Mesenchymal stem cell (in vitro differentiated cells and primary cell): ENCODE results near the gene TANC1.
A peak's percentile ranks its signal among the peaks of the same experiment; 100 is the strongest.

Experiments used
- DNase-seq: peaks from one replicate; pipeline ENCODE4 v3.0.0-alpha.2; 2013
- H2AFZ ChIP-seq: one replicate; pipeline ENCODE4 v1.6.1; 2013; ENCODE audit warnings: low read depth, mild to moderate bottlenecking, control low read depth, inconsistent platforms, low read length, moderate library complexity
- H2AK5ac ChIP-seq: 2 replicates; pipeline ENCODE4 v1.6.1; 2013; ENCODE audit warnings: low read length, moderate library complexity, mild to moderate bottlenecking, inconsistent platforms; ENCODE audit not compliant: severe bottlenecking
- H2BK120ac ChIP-seq: one replicate; pipeline ENCODE4 v1.6.1; 2013; ENCODE audit warnings: low read depth, mild to moderate bottlenecking, inconsistent platforms, low read length, moderate library complexity
- H2BK12ac ChIP-seq, 2 experiments: one replicate each; pipeline ENCODE4 v1.6.1; 2013; ENCODE audit warnings: inconsistent platforms in 2 of 2, low read length in 2 of 2, mild to moderate bottlenecking in 2 of 2, moderate library complexity in 2 of 2, control low read depth in 1 of 2
- H2BK15ac ChIP-seq: one replicate; pipeline ENCODE4 v1.6.1; 2013; ENCODE audit warnings: mild to moderate bottlenecking, low read depth, inconsistent platforms; ENCODE audit not compliant: poor library complexity, severe bottlenecking
- H2BK5ac ChIP-seq: 2 replicates; pipeline ENCODE4 v1.6.1; 2013; ENCODE audit warnings: low read depth, mild to moderate bottlenecking, low read length, control low read depth, inconsistent platforms; ENCODE audit not compliant: poor library complexity, severe bottlenecking
- H3K14ac ChIP-seq, 2 experiments: one replicate each; pipeline ENCODE4 v1.6.1; 2013; ENCODE audit warnings: inconsistent platforms in 2 of 2, low read length in 2 of 2, control low read depth in 1 of 2, mild to moderate bottlenecking in 1 of 2, moderate library complexity in 1 of 2
- H3K18ac ChIP-seq, 2 experiments: one replicate each; pipeline ENCODE4 v1.6.1; 2013; ENCODE audit warnings: inconsistent platforms in 2 of 2, low read length in 2 of 2, control low read depth in 1 of 2, low read depth in 1 of 2, mild to moderate bottlenecking in 1 of 2
- H3K23ac ChIP-seq, 2 experiments: one replicate each; pipeline ENCODE4 v1.6.1; 2013; ENCODE audit warnings: inconsistent platforms in 2 of 2, low read length in 2 of 2, mild to moderate bottlenecking in 2 of 2, moderate library complexity in 2 of 2, control low read depth in 1 of 2
- H3K27ac ChIP-seq: 2 replicates; pipeline ENCODE4 v1.5.1; 2013; ENCODE audit warnings: mild to moderate bottlenecking, moderate library complexity, low read length, control low read depth, inconsistent platforms; ENCODE audit not compliant: poor library complexity, severe bottlenecking
- H3K27me3 ChIP-seq, 2 experiments: 2 replicates each; pipeline versions ENCODE4 v1.6.1 to v1.7.0; 2013; ENCODE audit warnings: low read length in 2 of 2, mild to moderate bottlenecking in 2 of 2, moderate library complexity in 2 of 2, control low read depth in 1 of 2, inconsistent platforms in 1 of 2; ENCODE audit not compliant: control insufficient read depth in 1 of 2, insufficient read depth in 1 of 2
- H3K36me3 ChIP-seq, 2 experiments: 2 replicates each; pipeline versions ENCODE4 v1.6.1 to v1.7.0; 2013; ENCODE audit warnings: low read length in 2 of 2, control low read depth in 1 of 2, inconsistent platforms in 1 of 2, low read depth in 1 of 2, mild to moderate bottlenecking in 1 of 2; ENCODE audit not compliant: insufficient read depth in 2 of 2, control insufficient read depth in 1 of 2
- H3K4ac ChIP-seq, 2 experiments: one replicate each; pipeline ENCODE4 v1.6.1; 2013; ENCODE audit warnings: inconsistent platforms in 2 of 2, low read length in 2 of 2, mild to moderate bottlenecking in 2 of 2, moderate library complexity in 2 of 2, control low read depth in 1 of 2, low read depth in 1 of 2
- H3K4me1 ChIP-seq: 2 replicates; pipeline ENCODE4 v1.6.1; 2013; ENCODE audit warnings: low read depth, low read length, control low read depth; ENCODE audit not compliant: control insufficient read depth, insufficient read depth
- H3K4me2 ChIP-seq: 2 replicates; pipeline ENCODE4 v1.6.1; 2013; ENCODE audit warnings: low read length, mild to moderate bottlenecking, inconsistent platforms; ENCODE audit not compliant: poor library complexity, severe bottlenecking
- H3K4me3 ChIP-seq, 2 experiments: 2 replicates each; pipeline versions ENCODE4 v1.5.1 to v1.7.0; 2013; ENCODE audit warnings: low read length in 2 of 2, mild to moderate bottlenecking in 2 of 2, control low read depth in 1 of 2, low read depth in 1 of 2; ENCODE audit not compliant: insufficient read depth in 1 of 2
- H3K79me1 ChIP-seq: replicated peaks from 2 replicates; pipeline ENCODE4 v1.6.1; 2013; ENCODE audit warnings: mild to moderate bottlenecking, control low read depth, low read length, inconsistent platforms; ENCODE audit not compliant: poor library complexity, severe bottlenecking
- H3K9ac ChIP-seq: 2 replicates; pipeline ENCODE4 v1.7.0; 2013; ENCODE audit warnings: mild to moderate bottlenecking, low read length, moderate library complexity
- H3K9me3 ChIP-seq: 2 replicates; pipeline ENCODE4 v1.7.0; 2013; ENCODE audit warnings: mild to moderate bottlenecking, low read length; ENCODE audit not compliant: control insufficient read depth
- H4K8ac ChIP-seq: one replicate; pipeline ENCODE4 v1.6.1; 2013; ENCODE audit warnings: inconsistent platforms, mild to moderate bottlenecking, low read length, moderate library complexity
- H4K91ac ChIP-seq: one replicate; pipeline ENCODE4 v1.6.1; 2013; ENCODE audit warnings: mild to moderate bottlenecking, low read length, inconsistent platforms
- whole genome bisulfite sequencing: methylation state at CpG from one replicate; pipeline ENCODE4 v1.1.7; 2013; ENCODE audit warnings: mixed read lengths; 5-methylcytosine and 5-hydroxymethylcytosine counted together

TANC1 gene

GRCh38 chr2:159209341-159210306 is 241.2 kb downstream of the TANC1 start:
- no peak overlapping the region for H3K9ac ChIP-seq
- no peak overlapping the region for H2BK120ac ChIP-seq
- no peak overlapping the region for H4K91ac ChIP-seq
- H3K18ac ChIP-seq: no peak overlapping the region
- H2AFZ ChIP-seq: no peak overlapping the region
- H2BK5ac ChIP-seq: no peak overlapping the region
- H3K27me3 ChIP-seq: no peaks in the 10 kb centered on the region
- DNase-seq: no peak
- 96% methylated on average over 14 of the region's 15 CpGs for WGBS
- no peak overlapping the region for H3K14ac ChIP-seq
- peaks cover 4 to 24% of the 10 kb centered on the region in 2 experiments for H3K36me3 ChIP-seq
- no peak overlapping the region for H4K8ac ChIP-seq
- no peak overlapping the region for H3K23ac ChIP-seq
- no peaks in the 10 kb centered on the region for H3K9me3 ChIP-seq
- no peak overlapping the region for H2BK15ac ChIP-seq
- H2AK5ac ChIP-seq: no peak overlapping the region
- no peak overlapping the region for H3K4me2 ChIP-seq
- H3K4ac ChIP-seq: no peak overlapping the region
- no peak overlapping the region for H2BK12ac ChIP-seq
- H3K4me3 ChIP-seq: no peak overlapping the region
- H3K4me1 ChIP-seq: peaks cover 11% of the 10 kb centered on the region
- H3K79me1 ChIP-seq: peaks cover 15% of the 10 kb centered on the region
- no peak overlapping the region for H3K27ac ChIP-seq

GRCh38 chr2:159211447-159212396 is 243.3 kb downstream of the TANC1 start:
- H3K9me3 ChIP-seq: no peaks in the 10 kb centered on the region
- peaks cover 11% of the 10 kb centered on the region for H3K4me1 ChIP-seq
- no peak overlapping the region for H3K18ac ChIP-seq
- H2AK5ac ChIP-seq: peak overlapping the region; percentile 0
- no peak overlapping the region for H3K4me2 ChIP-seq
- no peaks in the 10 kb centered on the region for H3K27me3 ChIP-seq
- H2BK12ac ChIP-seq: no peak overlapping the region
- peak overlapping the region; percentile 60 for H3K27ac ChIP-seq
- H3K9ac ChIP-seq: no peak overlapping the region
- DNase-seq: peak; percentile 6
- H2BK5ac ChIP-seq: no peak overlapping the region
- H3K23ac ChIP-seq: no peak overlapping the region
- H3K4me3 ChIP-seq: no peak overlapping the region
- peaks cover 3 to 31% of the 10 kb centered on the region in 2 experiments for H3K36me3 ChIP-seq
- H2AFZ ChIP-seq: no peak overlapping the region
- no peak overlapping the region for H3K4ac ChIP-seq
- H2BK15ac ChIP-seq: no peak overlapping the region
- H3K79me1 ChIP-seq: peaks cover 26% of the 10 kb centered on the region
- no peak overlapping the region for H4K91ac ChIP-seq
- no peak overlapping the region for H2BK120ac ChIP-seq
- H3K14ac ChIP-seq: no peak overlapping the region
- WGBS: 62% methylated on average over 13 of the region's 14 CpGs
- no peak overlapping the region for H4K8ac ChIP-seq

GRCh38 chr2:159213296-159213695 is 244.9 kb downstream of the TANC1 start:
- H2BK12ac ChIP-seq: no peak overlapping the region
- no peak overlapping the region for H3K4ac ChIP-seq
- no peak overlapping the region for H3K9ac ChIP-seq
- H3K14ac ChIP-seq: no peak overlapping the region
- peaks cover 34% of the 10 kb centered on the region for H3K79me1 ChIP-seq
- no peak overlapping the region for H3K4me2 ChIP-seq
- H3K23ac ChIP-seq: no peak overlapping the region
- no peak overlapping the region for H3K18ac ChIP-seq
- no peak overlapping the region for H3K4me3 ChIP-seq
- DNase-seq: no peak
- no peak overlapping the region for H4K8ac ChIP-seq
- H3K27me3 ChIP-seq: no peaks in the 10 kb centered on the region
- no peak overlapping the region for H2BK120ac ChIP-seq
- H3K9me3 ChIP-seq: no peaks in the 10 kb centered on the region
- WGBS: 98% methylated on average over 5 of the region's 5 CpGs
- H2AK5ac ChIP-seq: no peak overlapping the region
- no peak overlapping the region for H3K27ac ChIP-seq
- no peak overlapping the region for H4K91ac ChIP-seq
- H2AFZ ChIP-seq: no peak overlapping the region
- no peak overlapping the region for H2BK5ac ChIP-seq
- H3K36me3 ChIP-seq: peaks cover 11 to 44% of the 10 kb centered on the region in 2 experiments
- no peak overlapping the region for H2BK15ac ChIP-seq
- H3K4me1 ChIP-seq: peaks cover 11% of the 10 kb centered on the region
